UCSD-AML1 (cell line): ENCODE data around the gene SLF2.

Experiments used
- DNase-seq: peaks from one replicate; lab custom pipeline; 2025; ENCODE audit not compliant: unreplicated experiment; lab: John Stamatoyannopoulos, UW

SLF2 gene

GRCh38 chr10:100896876-100897461, 15.8 kb upstream of the SLF2 start:
- no peak for DNase-seq

GRCh38 chr10:100897976-100898375, 14.8 kb upstream of the SLF2 start:
- DNase-seq, result no peak

- no peak for DNase-seq
Observed at GRCh38 chr10:100899171-100899570, 13.6 kb upstream of the SLF2 start.

GRCh38 chr10:100901051-100901450, 11.7 kb upstream of the SLF2 start:
- no peak for DNase-seq

GRCh38 chr10:100902622-100903021, 10.1 kb upstream of the SLF2 start:
- DNase-seq, result no peak

- DNase-seq, result no peak
Observed at GRCh38 chr10:100904917-100905316, 7.8 kb upstream of the SLF2 start.

GRCh38 chr10:100907175-100907574, 5.6 kb upstream of the SLF2 start:
- DNase-seq, result no peak

- DNase-seq, result no peak
Observed at GRCh38 chr10:100907773-100908363, 4.9 kb upstream of the SLF2 start.

GRCh38 chr10:100908378-100908777, 4.4 kb upstream of the SLF2 start:
- no peak for DNase-seq

- DNase-seq, result no peak
Observed at GRCh38 chr10:100909501-100910263, 3.1 kb upstream of the SLF2 start.

GRCh38 chr10:100911472-100911871, 1.3 kb upstream of the SLF2 start:
- no peak for DNase-seq

- no peak for DNase-seq
Observed at GRCh38 chr10:100912013-100912604, 654 bp upstream of the SLF2 start.

GRCh38 chr10:100913470-100913865, 705 bp downstream of the SLF2 start:
- DNase-seq, result no peak

GRCh38 chr10:100917071-100917470, 4.3 kb downstream of the SLF2 start:
- DNase-seq, result no peak

GRCh38 chr10:100923580-100923979, 10.8 kb downstream of the SLF2 start:
- DNase-seq, result no peak

- no peak for DNase-seq
Observed at GRCh38 chr10:100927266-100927665, 14.5 kb downstream of the SLF2 start.

GRCh38 chr10:100928039-100928438, 15.3 kb downstream of the SLF2 start:
- no peak for DNase-seq

GRCh38 chr10:100930368-100930767, 17.6 kb downstream of the SLF2 start:
- DNase-seq, result no peak

- no peak for DNase-seq
Observed at GRCh38 chr10:100934084-100934659, 21.4 kb downstream of the SLF2 start.

- no peak for DNase-seq
Observed at GRCh38 chr10:100939763-100940344, 27.1 kb downstream of the SLF2 start.

GRCh38 chr10:100942229-100942628, 29.5 kb downstream of the SLF2 start:
- no peak for DNase-seq
